ENCODE data around the gene AFTPH.
A peak's percentile ranks its signal among the peaks of the same experiment; 100 is the strongest.

The AFTPH gene

DNA sequence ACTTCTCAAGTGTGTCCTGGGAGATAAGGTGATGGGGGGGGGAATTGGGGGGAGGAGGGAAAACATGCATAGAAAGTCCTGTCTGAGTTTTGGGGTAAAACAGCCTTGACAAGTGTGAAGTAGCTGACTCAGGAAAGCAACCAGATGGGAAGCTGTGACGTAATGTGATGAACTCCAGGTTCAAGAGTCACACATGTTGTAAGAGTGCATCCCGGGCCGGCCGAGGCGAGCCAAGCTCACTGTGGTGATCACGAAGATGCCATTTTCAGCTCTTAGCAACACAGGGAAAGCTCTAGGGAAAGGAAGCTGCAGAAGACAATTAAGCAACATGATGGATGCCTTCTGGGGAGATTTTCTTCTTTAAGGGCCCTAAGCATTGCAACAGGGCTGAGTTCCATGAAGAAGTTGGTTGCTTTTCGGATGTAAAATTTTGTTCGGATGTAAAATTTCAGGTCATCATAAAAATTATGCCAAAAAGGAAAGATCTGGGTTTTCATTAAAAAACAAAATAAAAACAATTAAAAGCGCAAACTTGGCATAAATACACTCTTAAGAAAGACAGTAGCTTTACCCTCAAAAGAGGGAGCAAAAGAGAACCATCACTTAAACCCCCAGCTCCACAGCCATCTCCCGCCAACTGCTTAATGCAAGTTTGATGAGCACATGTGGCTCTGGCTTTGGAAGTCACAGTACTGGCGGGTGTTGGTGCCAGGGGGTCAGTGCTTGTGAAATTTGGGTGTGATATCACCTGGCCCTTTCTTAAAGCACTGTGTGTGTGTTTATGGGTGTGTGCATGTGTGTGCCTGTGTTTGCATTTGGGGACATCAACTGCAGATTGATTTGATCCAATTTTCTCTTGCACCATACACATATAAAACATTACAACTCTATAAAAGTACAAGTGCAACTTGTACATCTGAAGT, 110.5 kb downstream of the AFTPH start:
- no peak for DNase-seq

DNA sequence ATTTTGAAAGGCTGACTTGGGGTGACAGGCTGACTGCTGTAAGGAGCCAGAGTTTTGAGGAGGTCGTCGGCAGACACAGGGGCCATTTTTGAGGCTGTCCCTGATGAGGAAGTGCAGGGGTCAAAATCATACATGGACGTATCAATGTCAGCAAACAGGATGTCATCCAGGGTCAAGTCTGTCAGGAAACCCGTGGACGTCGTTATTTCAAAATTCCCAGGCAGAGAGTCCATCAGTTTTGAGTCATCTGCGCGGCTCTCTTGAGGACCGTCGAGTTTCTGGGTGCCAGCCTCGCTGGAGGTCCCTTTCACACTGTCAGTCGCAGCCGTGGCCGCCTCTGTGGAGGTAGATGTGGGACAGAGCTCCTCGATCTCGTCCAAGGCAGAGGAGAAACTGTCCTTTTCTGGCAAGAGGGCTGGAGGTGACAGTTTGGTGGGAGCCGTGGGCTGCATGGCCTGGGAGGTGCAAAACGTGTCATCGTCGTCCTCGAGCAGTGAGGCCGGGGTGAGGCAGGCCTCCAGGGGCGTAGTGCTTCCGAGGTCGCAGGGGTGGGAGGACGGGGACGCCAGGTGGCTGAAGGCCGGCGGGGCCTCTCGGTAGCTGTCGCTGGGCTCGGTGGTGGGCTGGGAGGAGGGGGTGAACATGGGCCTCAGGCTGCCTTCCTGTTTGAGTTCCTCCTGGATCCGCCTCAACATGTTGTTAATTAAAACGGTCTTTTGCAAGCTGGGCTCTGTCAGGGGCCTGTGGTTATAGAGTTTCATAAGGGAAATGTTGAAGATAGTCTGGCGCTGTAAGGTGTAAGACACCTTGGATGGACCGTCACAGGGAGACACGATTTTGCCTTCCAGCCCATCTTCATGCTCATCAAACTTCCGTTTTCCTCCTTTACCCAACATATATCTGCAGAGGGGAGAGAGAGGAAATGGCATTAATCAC, 112.1 kb downstream of the AFTPH start:
- peak; percentile 69 for DNase-seq

DNA sequence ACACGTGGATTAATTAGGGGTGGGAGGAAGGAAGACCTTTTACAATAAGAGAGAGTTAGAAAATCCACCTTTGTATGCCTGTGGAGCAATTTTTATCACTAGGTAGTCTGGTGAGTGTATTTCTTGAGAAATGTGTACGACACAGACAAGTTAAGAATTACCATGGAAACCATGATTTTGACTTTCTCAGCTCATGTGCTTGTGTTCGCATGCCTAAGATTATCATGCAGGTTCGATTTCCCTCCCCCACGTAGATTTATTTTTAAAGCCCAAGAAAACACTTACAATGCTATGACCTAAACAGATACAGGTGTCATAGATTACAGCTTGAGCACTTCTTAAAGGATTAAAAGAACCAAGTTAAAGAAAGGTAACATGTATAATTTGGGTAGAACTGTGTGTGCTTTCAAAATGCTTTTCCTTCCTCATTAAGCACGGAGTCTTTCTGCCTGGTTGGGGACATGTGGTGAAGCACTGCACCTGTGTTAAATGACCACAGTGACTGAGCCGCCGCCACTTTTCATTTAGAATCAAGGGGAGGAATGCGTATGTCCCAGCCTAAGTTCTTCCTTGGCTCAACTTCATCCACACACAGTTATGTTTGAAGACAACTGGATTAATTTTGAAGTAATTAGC, 113.0 kb downstream of the AFTPH start:
- peak; percentile 61 for DNase-seq

DNA sequence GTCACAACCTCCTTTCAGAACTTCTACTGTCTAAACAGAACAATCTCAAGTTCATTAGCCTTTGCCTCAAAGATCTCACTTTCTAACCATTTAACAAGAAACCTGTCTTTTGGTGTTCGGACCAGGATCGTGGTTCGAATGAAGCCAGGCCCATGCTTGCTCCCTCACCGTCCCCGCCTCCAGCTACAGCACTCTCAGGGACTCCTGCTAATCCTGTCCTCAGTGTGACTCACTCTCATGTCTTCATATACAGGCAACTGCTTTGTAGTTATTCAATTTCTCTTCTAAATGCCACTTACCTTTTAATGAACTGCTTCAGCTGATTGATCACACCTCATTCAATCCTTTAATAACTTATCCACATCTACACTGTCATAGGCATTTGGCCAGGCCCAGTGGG, 113.8 kb downstream of the AFTPH start:
- no peak for DNase-seq

DNA sequence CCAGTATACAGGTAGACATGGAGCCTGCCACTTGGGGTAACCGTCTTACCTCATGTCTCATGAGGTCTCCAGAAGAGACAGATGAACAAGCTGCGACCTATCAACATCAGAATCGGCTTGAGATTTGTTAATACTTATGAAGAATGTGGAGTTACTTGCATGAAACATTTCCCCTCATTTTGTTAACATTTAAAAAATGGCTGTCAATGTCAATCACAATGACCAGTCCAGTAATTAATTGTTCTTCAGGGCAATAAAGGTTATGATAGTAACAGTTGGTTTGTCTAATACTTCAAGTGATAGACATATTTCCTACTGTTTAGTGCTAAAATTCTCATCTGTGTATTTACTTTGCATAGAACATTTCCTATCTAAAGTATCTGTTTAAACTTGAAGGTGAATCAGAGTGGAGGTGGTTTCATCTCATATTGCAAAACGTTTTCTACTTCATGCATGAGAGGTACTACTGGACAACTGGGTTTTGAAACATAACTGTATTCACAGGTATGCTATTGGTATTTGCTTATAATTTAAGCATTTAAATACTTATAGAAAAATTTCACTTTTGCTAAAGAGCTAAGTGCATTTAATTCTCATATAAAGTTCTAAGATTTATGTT, 114.5 kb downstream of the AFTPH start:
- DNase-seq = no peak

DNA sequence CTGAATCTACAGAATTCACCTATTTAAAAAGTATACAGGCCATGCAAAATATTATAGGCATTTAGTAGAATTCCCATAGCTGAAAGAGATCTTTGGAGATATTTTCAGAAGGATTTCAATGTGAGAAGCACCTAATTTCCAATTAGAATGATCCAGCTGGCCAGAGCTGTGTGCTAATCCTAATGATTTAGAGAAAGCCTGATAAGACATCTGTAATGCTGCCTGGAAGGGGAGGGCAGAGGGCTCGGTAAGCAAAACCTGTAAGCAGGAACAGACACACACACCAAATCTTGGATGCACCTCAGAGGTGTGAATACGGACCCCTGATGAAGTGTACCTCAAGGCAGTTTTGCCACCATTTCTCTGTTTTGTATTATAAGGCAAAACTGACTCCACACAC, 115.6 kb downstream of the AFTPH start:
- no peak for DNase-seq

DNA sequence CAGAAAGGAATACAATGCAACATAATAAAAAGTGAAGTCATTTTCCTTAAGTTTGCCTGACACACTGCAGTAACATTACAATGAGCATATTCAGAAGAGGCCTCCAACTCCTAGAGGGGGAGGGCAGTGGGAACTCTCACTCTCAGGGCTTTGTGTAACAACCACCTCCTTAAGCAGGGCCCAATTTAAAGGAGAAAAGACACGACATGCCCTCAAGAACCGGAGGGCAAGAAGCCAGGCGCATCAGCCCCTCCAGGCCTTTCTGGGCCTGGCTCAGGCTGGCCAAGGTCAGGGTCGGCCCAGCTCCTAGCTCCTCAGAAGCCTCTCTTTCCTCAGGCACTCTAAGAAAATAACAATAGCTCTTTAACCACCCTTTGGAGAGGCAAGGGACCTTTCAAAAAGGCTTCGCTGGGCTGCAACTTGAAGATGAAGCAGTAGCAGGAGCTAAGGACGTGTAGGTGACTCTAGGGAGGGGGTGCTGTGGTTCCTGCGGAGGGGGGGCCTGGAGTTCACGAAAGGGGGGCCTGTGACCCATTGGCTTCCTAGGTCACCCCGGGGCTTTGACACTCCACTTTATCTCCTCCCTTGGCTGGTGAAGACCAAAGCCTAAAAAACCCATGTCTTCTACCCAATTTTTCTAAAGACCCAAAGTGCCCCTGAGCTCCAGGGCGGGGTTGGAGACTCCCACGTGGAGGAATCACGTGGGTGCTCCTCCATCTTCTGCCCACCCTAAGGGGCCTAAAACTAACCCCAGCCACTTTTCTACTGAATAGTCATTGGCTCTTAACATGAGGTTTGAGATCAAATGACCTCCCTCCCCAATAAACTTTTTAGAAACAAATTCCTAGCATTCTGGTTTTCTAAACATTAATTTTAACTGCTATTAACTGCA, 116.3 kb downstream of the AFTPH start:
- no peak for DNase-seq

DNA sequence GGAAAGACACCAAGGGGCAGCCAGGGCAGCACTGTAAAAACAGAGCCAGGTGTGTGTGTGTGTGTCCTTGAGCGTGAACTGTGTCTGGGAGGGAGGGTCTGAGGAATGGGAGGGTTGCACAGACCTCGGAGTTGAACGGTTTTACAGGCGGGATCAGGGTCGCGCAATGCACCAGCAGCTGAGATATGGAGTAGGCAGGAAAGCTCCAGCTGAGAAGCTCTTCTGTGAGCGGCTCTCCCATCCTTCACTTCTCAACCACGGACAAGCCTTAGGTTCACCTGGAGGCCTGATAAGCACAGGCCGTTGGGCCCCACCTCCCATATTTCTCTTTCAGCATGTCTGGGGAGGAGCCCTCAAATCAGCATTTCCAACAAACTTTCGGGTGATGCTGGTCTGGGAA, 117.5 kb downstream of the AFTPH start:
- DNase-seq = peak; percentile 48
